GM13977 (cell line): Measurements from ENCODE around the gene RHOXF2.

Experiments used
- DNase-seq: peaks from one replicate; pipeline ENCODE4 v3.0.0; 2012; ENCODE audit warnings: low spot score
- in situ Hi-C: fragments of 300-500 bp; cut with MboI; formaldehyde crosslinking; loops from one replicate; pipeline ENCODE4 v1.12.0; 2022; ENCODE audit warnings: low sequenced_read_pairs, low pct_unique_long_range_greater_than_20kb, mixed read lengths, inconsistent platforms; ENCODE audit not compliant: unreplicated experiment
- TF ChIP-seq, protein P1 (sequence below): IDR thresholded peaks from 2 replicates; pipeline ENCODE4 v1.5.1; 2012; ENCODE audit warnings: mild to moderate bottlenecking, control low read depth; ENCODE audit not compliant: insufficient read depth; ENCODE audit errors: extremely low read depth, missing control alignments

RHOXF2 gene

GRCh38 chrX:120207009-120207605 is 48.7 kb downstream of the RHOXF2 start:
- in situ Hi-C loops: no loop called here
- TF ChIP-seq, protein P1, sequence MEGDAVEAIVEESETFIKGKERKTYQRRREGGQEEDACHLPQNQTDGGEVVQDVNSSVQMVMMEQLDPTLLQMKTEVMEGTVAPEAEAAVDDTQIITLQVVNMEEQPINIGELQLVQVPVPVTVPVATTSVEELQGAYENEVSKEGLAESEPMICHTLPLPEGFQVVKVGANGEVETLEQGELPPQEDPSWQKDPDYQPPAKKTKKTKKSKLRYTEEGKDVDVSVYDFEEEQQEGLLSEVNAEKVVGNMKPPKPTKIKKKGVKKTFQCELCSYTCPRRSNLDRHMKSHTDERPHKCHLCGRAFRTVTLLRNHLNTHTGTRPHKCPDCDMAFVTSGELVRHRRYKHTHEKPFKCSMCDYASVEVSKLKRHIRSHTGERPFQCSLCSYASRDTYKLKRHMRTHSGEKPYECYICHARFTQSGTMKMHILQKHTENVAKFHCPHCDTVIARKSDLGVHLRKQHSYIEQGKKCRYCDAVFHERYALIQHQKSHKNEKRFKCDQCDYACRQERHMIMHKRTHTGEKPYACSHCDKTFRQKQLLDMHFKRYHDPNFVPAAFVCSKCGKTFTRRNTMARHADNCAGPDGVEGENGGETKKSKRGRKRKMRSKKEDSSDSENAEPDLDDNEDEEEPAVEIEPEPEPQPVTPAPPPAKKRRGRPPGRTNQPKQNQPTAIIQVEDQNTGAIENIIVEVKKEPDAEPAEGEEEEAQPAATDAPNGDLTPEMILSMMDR: no peak
- no peak for DNase-seq

DNA sequence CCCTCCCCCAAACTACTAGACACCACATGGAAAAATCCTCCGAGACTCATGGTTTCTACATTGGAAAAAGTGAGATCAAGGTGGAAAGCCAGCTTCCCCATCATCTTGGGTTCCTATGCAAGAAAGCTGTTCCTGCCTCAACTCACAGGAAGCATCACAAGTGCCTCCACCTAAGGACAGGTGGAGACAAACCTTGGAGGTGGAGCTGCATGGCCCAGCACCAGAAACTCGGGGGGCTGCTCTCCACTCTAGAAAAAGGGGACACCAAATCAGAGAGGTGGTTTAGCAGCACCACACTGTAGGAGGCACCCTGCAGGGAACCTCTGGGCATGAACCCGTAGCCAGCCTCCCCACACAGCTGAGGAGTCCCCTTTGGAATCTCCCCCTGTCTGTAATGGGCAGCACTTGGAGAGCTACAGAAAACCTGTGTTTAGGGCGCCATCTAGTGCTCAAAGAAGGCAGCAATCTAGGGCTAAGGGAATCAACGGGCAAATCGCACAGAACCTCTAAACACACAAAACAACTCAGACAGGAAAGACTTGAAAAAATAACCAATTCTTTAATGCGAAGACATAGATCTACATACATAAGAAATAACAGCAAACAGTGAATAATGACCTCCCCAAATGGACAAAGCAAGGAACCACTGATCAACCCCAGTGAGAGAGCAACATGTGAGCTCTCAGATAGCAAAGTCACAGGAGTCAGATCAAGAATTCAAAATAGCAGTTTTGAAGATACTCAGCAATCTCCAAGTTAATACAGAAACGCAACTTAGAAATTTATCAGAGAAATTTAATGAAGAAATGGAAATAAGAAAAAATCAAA is 55.2 kb downstream of the RHOXF2 start:
- in situ Hi-C loops: no loop called here
- peak; percentile 66 for DNase-seq
- TF ChIP-seq, protein P1: peak; percentile 89
